NCI-H1694 treated with DMSO at 0.1 percent for 48 hours (cell line): ENCODE results near the gene CST4.
"Not testable (repeated sequence)": the region's sequence is repeated elsewhere in the genome, so short reads cannot be mapped to it uniquely, and the experiment has no call there.

Experiments
- DNase-seq: peaks from one replicate; lab custom pipeline; 2025; lab: John Stamatoyannopoulos, UW

Gene CST4, protein sequence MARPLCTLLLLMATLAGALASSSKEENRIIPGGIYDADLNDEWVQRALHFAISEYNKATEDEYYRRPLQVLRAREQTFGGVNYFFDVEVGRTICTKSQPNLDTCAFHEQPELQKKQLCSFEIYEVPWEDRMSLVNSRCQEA

DNA sequence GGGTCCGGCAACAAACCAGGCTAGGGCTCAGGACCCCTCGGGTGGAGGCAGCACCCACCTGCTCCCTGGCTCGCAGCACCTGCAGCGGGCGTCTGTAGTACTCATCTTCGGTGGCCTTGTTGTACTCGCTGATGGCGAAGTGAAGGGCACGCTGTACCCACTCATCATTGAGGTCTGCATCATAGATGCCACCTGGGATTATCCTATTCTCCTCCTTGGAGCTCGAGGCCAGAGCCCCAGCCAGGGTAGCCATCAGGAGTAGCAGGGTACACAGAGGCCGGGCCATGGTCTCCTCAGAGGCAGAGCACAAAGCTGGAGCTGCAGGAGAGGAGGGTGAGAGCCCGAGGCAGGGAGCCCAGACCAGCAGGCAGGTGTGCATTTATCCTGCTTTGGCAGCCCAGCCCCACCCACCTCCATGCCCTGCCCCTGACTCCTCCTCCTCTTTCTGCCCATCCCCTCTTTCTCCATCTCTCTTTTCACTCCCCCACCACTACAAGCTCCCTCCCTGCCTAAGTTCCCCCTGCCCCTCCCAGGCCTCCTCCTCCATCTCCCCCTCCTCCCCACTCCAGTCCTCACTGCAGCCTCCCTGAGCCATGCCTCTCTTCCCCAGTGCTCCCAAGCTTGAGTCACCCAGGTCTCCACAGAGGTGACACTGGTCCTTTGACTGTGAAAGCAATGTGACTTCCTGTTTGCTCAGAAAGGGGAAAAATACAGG lies at the start of gene CST4:
Gene CST4, minus strand, starts transcription at position 355 of the 715 bp plus-strand sequence. Its CDS starts 69 bp downstream, at position 286.
- not testable (repeated sequence) for DNase-seq

DNA sequence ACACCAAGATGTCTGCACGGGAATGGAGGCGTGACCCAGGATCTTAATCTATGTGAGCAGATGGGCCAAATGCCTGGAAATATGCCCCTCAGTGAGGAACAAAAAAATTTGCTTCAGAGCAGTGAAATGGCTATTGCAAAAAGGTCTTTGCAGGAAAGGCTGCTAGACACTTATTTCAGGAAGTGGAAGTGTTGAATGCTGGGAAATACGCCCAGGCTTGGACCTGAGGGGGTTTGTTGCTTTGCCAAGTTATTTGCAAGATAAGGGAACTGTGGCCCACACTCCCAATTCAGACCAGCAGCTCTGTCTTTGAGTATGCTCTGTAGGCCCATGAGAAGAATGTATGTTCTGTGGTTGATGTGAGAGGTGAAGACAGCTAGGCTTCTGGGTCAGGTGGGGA lies 46.6 kb upstream of the CST4 start:
- not testable (repeated sequence) for DNase-seq

DNA sequence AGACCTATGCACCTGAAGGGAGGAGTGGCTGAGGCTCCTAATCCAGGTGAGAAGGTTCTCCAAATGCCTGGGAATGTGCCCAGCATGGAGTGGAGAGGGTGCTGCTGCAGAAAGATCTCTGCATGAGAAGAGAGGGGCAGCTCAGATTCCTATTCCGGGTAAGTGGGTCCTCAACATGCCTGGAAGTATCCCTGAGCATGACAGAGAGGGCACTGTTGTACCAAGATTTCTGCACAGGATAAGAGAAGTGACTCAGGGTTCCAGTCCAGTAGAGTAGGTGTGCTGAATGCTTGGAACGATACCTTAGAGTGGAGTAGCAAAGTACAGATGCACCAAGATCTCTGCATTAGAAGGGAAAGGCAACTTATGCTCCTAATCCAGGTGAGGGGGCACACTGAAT lies 46.1 kb upstream of the CST4 start:
- not testable (repeated sequence) for DNase-seq

DNA sequence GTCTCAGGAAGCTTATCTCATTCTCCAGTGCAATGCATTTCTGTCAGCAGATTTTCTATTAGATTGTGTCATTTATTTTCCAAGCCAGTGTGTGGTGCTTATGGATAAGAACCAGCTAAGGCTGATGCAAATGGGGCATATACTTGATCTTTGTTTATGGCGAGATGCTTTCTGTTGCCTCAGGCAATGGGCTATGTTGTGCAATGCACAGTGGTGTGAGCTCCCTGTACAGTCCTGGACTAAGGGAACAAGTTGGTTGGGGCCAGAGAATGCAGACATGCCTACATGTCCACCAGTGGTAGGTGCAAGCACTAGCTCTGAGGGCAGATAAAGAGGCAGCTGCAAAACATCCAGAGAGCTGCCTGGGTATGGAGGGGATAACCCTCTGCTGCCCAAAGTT lies 45.6 kb upstream of the CST4 start:
- not testable (repeated sequence) for DNase-seq

DNA sequence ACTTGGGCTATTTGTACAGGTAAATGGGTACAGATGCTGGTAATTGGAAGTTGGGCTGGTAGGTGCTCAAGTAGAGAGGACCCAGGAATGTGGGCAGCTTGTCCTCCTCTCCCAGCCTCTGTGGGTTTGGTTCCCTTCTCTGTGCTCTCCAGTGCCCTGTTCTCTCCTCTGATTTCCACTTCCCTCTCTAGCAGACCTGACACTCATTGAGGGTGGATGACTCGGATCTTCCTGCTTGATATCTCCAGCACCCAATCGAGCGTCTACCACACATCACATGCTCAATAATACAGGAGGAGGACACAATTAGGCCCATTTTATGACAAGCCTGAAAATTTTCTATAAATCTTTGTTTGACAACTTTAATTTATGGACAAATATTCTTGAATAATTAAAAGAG lies 38.2 kb upstream of the CST4 start:
- no peak for DNase-seq

DNA sequence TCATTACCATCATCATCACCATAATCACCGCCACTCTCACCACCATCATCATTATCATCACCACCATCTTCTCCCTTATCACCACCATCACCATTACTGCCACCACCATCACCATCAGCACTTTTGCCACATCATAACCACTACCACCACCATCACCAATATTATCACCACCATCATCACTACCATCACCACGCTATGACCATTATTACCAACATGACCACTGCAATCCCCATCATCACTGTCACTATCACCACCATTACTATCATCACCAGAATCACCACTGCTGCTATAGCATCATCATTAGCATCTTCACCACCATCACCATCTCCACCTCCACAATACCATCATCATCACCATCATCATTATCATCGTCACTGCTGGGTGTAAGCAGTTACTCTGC lies 36.3 kb upstream of the CST4 start:
- no peak for DNase-seq

DNA sequence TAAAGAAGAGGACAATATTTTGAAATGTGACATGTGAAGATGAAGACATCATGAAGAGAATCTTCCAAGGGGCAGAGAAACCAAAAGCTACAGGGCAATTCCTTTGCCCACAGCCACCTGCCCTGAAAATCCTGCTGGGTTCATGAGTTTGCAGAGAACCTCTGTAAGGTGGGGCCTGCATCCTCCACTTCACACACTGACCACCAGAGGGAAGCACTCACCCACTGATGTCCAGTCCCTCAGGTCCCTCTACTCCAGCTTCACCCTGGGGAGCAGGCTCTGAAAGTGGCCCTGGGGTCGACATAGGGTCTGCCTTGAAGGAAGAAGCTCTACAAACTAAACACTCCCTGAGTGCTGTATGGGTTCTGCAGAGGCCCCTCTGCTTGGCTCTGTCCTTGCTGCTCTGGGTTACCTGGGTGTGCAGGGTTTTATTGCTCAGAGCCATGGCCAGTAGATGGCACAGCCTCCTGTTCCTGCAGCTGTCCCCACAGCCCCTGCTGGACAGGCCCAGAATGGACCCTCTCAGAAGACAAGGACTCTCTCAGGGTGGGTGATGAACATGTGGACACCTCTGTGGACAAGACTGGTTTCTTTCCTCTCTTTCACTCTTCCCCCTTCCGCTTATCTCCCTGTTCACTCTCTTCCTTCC lies 34.9 kb upstream of the CST4 start:
- DNase-seq: not testable (repeated sequence)

DNA sequence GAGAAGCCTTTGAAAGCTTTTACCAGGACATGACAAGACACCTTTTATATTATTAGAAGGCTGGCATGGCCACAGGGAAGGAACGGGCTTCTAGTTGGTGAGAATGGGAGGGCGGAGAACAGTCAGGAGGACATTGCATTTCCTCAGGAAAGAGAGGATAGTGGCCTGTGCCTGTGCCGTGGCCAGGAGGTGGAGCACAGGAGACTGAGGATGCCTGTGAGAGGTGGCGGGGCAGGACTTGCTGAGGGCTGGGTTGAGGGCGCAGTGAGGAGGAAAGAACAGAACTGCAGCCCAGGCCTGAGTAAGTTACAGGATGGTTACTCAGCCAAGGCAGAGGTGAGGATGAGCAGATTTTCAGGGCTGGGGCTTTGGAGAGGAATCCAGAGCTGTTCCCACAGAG lies 34.0 kb upstream of the CST4 start:
- DNase-seq: not testable (repeated sequence)

DNA sequence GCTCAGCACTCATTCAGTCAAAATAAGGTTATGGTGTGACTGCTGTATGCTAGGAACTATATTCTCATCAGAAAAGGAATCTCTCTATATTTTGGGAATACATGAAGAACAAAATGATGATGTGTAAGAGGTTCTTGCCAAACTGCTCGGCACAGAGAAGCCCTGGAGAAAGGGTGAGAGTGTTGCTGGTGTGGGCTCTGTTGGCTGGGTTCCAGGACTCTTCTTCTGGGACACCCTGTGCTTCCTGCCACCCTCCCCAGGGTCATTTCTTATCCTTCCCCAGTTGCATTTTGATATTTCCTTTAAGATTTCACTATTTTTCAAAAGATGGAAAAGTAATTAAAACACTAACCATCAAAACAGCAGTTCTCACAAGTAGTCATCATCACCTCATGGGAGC lies 33.1 kb upstream of the CST4 start:
- no peak for DNase-seq

DNA sequence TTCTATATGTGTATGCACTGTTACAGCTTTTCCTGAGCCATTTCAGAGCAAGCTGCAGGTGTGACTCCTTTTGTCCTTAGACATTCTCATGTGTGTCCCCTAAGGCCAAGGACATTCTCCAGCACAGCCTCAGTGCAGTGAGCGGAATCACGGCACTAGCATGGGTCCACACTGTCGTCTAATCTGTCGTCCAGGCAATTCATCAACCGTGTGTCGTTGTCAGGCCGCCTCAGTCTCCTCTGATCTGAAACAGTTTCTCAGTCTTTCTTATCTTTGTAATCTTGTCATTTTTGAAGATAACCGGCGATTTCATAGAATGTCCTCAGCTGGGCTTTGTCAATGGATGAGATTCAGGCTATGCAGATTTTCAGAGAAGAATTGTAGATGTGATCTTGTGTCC lies 30.5 kb upstream of the CST4 start:
- DNase-seq: not testable (repeated sequence)

DNA sequence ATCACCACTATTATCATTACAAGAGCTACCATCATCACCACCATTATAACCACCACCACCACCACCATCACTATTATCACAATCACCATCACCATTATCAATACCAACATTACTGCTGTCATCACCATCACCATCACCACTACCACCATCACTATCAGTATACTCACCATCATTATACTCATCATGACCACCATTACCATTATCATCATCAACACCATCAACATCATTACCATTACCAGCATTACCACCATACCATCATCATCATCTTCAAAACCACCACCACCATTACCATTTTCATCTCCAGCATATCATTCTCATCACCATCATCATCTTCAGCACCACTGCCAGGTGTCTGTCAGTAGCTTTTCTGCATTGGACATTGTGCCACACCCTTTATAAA lies 22.9 kb upstream of the CST4 start:
- DNase-seq: not testable (repeated sequence)

DNA sequence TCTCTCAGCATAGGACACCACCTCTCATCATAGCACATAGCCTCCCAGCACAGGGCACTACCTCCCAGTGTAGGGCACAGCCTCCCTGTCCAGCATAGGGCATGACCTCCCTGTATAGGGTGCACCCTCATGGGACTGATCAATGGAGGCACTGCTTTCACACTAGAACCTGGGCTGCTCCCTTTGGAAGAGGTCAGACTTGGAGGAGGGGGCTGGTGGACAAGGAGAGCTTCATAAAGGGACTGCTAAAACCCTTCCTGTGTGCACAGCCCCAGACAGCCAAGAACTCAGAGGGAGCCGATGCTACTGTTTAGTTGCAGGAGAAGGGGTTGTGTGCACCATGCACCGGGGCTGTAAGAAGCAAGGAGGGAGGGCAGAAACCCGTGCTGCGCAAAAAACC lies 21.9 kb upstream of the CST4 start:
- no peak for DNase-seq

DNA sequence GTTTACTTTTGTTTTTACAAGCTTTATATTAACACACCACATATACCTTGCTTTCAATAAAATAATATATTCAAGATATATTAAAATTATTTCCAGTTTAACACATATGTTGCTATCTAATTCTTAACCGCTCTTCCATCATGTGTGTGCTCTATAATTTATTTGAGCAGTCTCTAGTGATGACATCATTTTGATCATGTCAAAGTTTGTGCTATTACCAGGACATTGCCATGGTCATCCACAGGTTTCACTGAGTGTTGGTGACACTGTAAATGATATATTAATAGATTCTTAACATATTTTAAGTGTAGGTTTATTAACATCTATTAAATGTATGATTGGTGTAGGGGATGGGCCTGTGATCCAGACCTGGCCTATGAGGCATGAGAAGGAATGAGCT lies 17.1 kb upstream of the CST4 start:
- DNase-seq: no peak

DNA sequence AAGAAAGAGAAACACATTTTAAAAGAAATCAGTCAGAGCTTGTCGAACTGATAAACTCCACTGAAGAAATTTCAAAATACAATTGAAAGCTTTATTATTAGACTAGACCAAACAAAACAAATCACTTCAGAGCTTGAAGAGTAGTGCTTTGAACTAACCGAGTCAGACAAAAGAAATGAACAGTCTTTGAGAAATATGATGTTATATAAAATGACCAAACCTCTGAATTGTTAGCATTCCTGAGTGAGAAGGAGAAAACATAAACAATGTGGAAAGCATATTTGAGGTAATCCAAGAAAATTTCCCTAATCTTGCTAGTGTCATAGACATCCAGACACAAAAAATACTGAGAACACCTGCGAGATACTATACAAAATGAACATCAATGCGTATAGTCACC lies 13.2 kb upstream of the CST4 start:
- no peak for DNase-seq

DNA sequence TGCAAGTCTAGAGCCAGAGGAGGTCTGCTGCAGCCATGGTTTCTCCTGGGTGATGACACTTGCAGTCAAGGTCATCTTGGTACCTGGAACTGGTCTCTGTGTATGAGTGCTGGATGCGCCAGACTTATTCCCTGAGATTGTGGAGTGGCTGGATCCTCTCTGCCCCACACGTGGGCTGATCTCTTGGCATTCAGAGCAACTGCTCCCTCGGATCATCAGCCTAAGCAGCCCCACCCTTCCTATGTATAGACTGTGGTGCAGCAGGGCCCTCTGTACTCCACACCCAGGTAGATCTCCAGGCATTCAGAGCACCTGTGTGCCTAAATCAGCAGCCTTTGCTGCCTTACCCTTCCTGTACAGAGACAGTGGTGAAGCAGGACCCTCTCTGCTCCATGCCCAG lies 12.1 kb upstream of the CST4 start:
- DNase-seq: no peak

DNA sequence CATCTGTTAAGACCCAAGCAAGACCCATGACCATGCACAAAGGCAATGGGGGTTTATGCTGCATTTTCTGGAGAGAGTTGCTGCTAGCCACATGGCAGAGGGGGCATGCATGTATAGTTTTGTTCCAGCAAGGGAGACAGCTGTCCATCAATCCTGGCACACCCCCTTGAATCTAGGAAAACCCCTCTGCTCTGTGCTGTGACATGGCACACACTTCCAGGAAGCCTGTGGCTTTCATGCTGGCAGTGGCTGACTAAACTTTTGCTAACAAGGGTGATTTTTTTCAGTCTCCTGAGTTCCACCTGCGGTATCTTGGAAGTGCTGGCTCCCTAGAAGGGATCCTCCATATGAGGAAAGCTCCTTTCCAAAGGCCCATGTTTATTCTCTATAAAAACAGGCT lies 9.1 kb upstream of the CST4 start:
- DNase-seq: no peak

DNA sequence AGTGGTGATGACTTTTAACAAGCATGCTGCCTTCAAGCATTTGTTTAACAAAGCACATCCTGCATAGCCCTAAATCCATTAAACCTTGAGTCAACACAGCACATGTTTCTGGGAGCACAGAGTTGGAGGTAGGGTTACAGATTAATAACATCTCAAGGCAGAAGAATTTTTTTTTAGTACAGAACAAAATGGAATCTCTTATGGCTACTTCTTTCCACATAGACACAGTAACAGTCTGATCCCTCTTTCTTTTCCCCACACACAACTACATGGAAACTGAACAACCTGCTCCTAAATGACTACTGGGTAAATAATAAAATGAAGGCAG lies 6.2 kb upstream of the CST4 start:
- not testable (repeated sequence) for DNase-seq

DNA sequence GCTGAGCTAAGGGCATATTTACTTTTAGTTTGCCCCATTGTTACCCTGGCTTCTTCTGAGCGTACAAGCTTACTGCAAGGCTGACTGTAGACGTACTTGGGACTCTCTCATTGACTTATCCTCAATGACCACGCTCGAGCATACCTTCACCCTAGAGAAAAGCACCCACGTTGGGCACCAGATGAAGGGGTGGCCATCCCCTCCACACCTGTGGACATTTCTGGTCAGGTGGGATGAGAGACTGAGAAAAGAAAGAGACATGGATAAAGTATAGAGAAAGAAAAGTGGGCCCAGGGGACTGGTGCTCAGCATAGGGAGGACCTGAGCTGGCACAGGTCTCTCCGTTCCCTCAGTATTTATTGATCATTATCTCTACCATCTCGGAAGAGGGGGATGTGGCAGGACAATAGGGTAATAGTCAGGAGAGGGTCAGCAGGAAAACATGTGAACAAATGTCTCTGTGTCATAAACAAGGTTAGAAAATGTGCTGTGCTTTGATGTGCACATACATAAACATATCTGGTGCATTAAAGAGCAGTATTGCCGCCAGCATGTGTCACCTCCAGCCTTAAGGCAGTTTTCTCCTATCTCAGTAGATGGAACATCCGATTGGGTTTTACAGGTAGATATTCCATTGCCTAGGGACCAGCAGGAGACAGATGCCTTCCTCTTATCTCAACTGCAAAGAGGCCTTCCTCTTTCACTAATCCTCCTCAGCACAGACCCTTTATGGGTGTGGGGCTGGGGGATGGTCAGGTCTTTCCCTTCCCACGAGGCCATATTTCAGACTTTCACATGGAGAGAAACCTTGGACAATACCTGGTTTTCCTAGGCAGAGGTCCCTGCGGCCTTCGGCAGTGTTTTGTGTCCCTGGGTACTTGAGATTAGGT lies 5.6 kb upstream of the CST4 start:
- not testable (repeated sequence) for DNase-seq

DNA sequence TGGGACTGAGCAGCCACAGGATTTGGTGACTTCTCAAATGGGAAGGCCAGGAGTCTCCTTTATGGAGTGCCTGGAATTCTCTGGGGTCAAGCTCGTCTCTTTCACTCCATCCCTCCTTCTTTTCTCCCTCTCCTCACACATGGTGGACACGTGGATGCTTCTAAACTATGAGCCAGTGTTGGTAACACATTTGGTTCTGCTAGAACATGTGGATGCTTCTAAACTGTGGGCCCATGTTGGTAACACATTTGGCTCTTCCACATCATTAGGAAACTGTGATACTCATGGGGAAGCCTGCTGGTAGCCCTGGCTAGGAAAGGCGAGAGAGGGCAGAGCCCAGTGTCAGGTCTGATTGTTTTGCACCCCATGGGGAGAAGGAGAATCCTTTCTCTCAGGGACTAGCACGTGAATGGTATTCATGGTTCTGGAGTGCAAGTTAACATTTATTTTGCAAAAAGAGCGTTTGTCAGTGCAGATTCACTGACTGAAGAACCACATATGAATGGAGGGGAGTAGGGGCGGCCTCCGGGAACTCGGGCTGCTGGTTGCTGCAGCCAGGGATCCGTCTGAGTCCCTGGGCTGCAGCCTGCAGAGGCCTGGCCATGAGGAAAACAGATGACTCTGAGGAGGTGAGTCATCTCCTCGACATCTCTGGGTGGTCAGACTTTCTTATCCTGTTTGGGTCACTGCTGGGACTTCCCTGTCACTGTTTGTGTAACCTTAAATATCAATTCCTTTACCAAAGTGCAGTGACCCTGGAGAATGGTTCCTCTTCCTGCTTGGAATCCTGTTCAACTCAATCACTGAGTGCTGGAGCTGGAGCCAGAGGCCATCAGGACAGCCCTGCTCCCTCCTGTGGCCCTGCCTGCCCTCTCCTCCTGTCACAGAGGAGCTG lies 4.1 kb upstream of the CST4 start:
- DNase-seq: not testable (repeated sequence)

DNA sequence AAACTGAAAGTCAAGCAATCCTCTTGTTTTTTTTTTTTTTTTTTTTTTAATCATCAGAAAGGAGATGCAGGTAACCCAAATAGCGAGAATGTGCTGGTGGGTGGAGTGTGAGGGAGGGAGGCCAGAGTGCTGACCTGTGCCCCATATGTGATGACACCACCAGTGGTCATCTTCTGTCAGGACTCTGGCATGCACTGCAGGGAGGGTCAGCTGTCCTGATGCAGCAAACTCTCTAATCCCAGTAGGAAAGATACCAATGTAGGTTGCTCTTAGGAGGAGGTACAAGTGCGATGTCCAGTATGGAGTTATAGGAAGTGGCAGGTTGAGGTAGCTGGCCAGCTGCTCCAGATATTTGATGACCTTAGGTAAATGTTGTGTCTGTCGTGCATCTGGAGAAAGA lies 2.8 kb upstream of the CST4 start:
- DNase-seq: no peak

DNA sequence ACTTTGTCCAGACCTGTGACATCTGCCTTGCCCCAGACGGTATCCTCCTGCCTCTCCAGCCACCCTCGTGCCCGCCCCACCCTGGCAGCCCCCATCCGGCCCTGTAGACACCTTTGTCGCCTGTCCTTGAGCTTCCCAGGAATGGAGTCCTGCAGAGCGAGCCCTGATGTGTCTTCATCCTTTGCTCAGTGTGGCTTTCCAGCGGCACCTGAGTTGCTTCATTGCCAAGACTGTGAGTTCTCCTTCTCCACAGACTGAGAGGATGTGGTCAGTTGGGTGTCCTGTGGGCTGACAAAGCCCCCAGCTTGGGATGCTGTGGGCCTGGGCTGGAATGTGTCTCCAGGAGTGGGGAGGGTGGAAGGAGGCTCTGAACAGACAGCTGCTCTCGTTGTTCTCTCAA lies 1.7 kb upstream of the CST4 start:
- DNase-seq: no peak

DNA sequence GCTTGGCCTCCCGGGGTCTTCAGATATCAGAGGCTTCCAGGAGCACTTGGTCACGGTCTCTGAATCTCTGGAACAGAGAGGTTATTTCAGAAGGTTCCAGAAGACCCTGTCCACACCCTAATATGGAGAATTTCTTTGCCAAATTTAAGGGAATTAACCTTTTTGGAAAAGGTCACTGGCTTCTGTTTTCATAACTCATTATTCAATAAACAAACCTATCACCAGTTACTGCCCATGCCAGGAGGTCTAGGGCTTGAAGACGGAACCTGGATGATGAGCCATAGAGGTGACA lies 507 bp upstream of the CST4 start:
- DNase-seq: no peak
